K562 (cell line): ENCODE measurements around the gene GALK2. TPM values are rescaled to one million over a fixed set of nuclear protein-coding genes. Genes with fewer than 3 reads are reported as not detected.

Experiments
- CBFA2T2 ChIP-seq: fragments of 450-650 bp; conservative IDR thresholded peaks from 2 replicates; pipeline ENCODE4 v1.6.1; 2017; ENCODE audit warnings: mild to moderate bottlenecking
- MYC ChIP-seq, 2 experiments: fragments of 250-450 bp in 1 of 2; sonication (Bioruptor Pico) in 1 of 2; IDR thresholded peaks; 2 replicates each; pipeline versions ENCODE4 v1.5.1 to v1.6.1; 2012 to 2021; ENCODE audit warnings: low read depth in 2 of 2, borderline replicate concordance in 1 of 2, improper control_type of control experiment in 1 of 2, low read length in 1 of 2, mild to moderate bottlenecking in 1 of 2, moderate library complexity in 1 of 2
- NCOA6 ChIP-seq: fragments of 450-650 bp; IDR thresholded peaks from 2 replicates; pipeline ENCODE4 v1.6.1; 2017; ENCODE audit warnings: mild to moderate bottlenecking
- NFIC ChIP-seq: fragments of 450-650 bp; IDR thresholded peaks from 2 replicates; pipeline ENCODE4 v1.6.1; 2017; ENCODE audit warnings: mild to moderate bottlenecking, inconsistent platforms
- RBFOX2 ChIP-seq: fragments of 200-400 bp; formaldehyde crosslinking; IDR thresholded peaks from 2 replicates; pipeline ENCODE4 v1.6.1; 2017; ENCODE audit warnings: low read depth, mild to moderate bottlenecking, low read length, moderate library complexity
- U2AF1 ChIP-seq: fragments of 200-400 bp; formaldehyde crosslinking; optimal IDR thresholded peaks from 2 replicates; pipeline ENCODE3; 2017; ENCODE audit warnings: mild to moderate bottlenecking, low read depth, low read length, moderate library complexity
- polyA plus RNA-seq, 8 experiments: library from polyadenylated mRNA; depleted of rRNA in 4 of 8; stranded (reverse) in 5 of 8; unstranded in 3 of 8; fragments of >200 nt; fragmentation: Nextera tagmentation in 2 of 8; fragmentation: Illumina TruSeq in 1 of 8; extraction: Ambion mirVana in 2 of 8; extraction: Trizol in 1 of 8; gene quantifications; 2 replicates each; pipeline versions ENCODE4 v1.2.1 to v1.2.3, GENCODE V29; 2011 to 2014; ENCODE audit warnings: inconsistent platforms in 1 of 8, missing spikeins in 1 of 8
- total RNA-seq, 7 experiments: library from RNA; depleted of rRNA in 6 of 7; stranded (reverse); fragments of >200 nt in 6 of 7; fragmentation: Illumina TruSeq in 2 of 7; extraction: Trizol in 2 of 7; gene quantifications; 2 replicates each; pipeline versions ENCODE4 v1.2.1 to v1.2.3, GENCODE V29; 2011 to 2021; ENCODE audit warnings: low replicate concordance in 1 of 7
- TF ChIP-seq, protein P1 (sequence below): sonication (generic); formaldehyde crosslinking; IDR thresholded peaks from 2 replicates; pipeline ENCODE4 v1.8.0; 2022; ENCODE audit warnings: missing genetic modification reagents, mild to moderate bottlenecking, moderate library complexity, borderline replicate concordance
- TF ChIP-seq, protein P2 (sequence below): fragments of 150-350 bp; conservative IDR thresholded peaks from 2 replicates; pipeline ENCODE4 v1.6.1; 2014; ENCODE audit warnings: low read length
- TF ChIP-seq, protein P3 (sequence below), 2 experiments: fragments of 450-650 bp in 1 of 2; sonication (generic) in 1 of 2; formaldehyde crosslinking; conservative IDR thresholded peaks; 2 replicates each; pipeline versions ENCODE4 v1.4.0 to v1.8.1; 2020 to 2022; ENCODE audit warnings: mild to moderate bottlenecking in 1 of 2, missing genetic modification reagents in 1 of 2
- TF ChIP-seq, protein P4 (sequence below): sonication (generic); formaldehyde crosslinking; IDR thresholded peaks from 2 replicates; pipeline ENCODE4 v1.8.0; 2023; ENCODE audit warnings: missing genetic modification reagents, mild to moderate bottlenecking, borderline replicate concordance
- TF ChIP-seq, protein P5 (sequence below): fragments of 250-450 bp; sonication (Bioruptor Pico); IDR thresholded peaks from 2 replicates; pipeline ENCODE4 v1.8.0; 2021; ENCODE audit warnings: borderline replicate concordance, mild to moderate bottlenecking, moderate library complexity; ENCODE audit not compliant: poor library complexity, severe bottlenecking
- TF ChIP-seq, protein P6 (sequence below): fragments of 250-450 bp; sonication (Bioruptor Pico); IDR thresholded peaks from 2 replicates; pipeline ENCODE4 v1.5.0; 2021; ENCODE audit warnings: mild to moderate bottlenecking, borderline replicate concordance

Gene GALK2
- total and polyA plus RNA-seq, 9 of the 15 experiments (the other 6 are each of a cell fraction or from before 2014, with no cell fraction given) = 32.8 to 82.0 (median 54.4) TPM

DNA sequence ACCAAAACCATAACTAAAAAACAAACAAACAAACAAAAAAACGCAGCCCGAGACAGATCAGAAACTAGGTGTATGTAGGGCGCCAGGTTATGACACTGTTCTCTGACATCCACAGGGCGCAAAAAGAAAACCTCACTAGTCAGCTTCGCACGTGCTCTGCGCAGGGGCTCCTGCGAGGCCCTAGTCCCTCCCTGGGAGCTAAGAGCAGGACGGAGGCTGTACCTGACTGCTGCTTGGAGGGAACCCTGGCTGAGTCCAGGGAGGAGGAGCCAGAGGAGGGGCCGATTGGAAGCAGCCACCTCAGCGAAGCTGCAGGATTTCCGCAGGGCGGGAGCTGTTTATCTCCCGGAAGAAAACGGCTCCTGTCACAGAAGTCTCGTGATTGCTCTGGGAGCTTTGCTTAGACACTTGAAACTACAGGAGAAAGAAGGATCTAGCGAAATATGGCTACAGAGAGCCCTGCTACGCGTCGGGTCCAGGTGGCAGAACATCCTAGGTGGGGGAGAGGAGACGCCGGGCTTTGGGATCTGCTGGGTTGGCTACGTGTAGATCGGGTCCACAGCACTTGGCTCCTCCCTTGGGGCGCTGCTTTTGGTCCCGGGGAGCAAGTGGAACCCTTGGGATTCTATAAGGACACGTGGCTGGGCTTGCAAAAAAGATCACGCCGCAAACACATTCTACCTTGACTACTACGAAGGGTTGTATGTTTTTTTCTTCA is at the start of gene GALK2 (continued):
- no peak for TF ChIP-seq CBFA2T2
- TF ChIP-seq, protein P1, sequence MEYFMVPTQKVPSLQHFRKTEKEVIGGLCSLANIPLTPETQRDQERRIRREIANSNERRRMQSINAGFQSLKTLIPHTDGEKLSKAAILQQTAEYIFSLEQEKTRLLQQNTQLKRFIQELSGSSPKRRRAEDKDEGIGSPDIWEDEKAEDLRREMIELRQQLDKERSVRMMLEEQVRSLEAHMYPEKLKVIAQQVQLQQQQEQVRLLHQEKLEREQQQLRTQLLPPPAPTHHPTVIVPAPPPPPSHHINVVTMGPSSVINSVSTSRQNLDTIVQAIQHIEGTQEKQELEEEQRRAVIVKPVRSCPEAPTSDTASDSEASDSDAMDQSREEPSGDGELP = peak; percentile 87
- TF ChIP-seq, protein P2, sequence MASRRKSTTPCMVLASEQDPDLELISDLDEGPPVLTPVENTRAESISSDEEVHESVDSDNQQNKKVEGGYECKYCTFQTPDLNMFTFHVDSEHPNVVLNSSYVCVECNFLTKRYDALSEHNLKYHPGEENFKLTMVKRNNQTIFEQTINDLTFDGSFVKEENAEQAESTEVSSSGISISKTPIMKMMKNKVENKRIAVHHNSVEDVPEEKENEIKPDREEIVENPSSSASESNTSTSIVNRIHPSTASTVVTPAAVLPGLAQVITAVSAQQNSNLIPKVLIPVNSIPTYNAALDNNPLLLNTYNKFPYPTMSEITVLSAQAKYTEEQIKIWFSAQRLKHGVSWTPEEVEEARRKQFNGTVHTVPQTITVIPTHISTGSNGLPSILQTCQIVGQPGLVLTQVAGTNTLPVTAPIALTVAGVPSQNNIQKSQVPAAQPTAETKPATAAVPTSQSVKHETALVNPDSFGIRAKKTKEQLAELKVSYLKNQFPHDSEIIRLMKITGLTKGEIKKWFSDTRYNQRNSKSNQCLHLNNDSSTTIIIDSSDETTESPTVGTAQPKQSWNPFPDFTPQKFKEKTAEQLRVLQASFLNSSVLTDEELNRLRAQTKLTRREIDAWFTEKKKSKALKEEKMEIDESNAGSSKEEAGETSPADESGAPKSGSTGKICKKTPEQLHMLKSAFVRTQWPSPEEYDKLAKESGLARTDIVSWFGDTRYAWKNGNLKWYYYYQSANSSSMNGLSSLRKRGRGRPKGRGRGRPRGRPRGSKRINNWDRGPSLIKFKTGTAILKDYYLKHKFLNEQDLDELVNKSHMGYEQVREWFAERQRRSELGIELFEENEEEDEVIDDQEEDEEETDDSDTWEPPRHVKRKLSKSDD = no peak; the same call in 1 of the 2 replicates
- TF ChIP-seq, protein P3, sequence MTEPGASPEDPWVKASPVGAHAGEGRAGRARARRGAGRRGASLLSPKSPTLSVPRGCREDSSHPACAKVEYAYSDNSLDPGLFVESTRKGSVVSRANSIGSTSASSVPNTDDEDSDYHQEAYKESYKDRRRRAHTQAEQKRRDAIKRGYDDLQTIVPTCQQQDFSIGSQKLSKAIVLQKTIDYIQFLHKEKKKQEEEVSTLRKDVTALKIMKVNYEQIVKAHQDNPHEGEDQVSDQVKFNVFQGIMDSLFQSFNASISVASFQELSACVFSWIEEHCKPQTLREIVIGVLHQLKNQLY (CRISPR knock-in tag; conservative IDR thresholded peaks at IDR 0.05) = no peak
- TF ChIP-seq, protein P4, sequence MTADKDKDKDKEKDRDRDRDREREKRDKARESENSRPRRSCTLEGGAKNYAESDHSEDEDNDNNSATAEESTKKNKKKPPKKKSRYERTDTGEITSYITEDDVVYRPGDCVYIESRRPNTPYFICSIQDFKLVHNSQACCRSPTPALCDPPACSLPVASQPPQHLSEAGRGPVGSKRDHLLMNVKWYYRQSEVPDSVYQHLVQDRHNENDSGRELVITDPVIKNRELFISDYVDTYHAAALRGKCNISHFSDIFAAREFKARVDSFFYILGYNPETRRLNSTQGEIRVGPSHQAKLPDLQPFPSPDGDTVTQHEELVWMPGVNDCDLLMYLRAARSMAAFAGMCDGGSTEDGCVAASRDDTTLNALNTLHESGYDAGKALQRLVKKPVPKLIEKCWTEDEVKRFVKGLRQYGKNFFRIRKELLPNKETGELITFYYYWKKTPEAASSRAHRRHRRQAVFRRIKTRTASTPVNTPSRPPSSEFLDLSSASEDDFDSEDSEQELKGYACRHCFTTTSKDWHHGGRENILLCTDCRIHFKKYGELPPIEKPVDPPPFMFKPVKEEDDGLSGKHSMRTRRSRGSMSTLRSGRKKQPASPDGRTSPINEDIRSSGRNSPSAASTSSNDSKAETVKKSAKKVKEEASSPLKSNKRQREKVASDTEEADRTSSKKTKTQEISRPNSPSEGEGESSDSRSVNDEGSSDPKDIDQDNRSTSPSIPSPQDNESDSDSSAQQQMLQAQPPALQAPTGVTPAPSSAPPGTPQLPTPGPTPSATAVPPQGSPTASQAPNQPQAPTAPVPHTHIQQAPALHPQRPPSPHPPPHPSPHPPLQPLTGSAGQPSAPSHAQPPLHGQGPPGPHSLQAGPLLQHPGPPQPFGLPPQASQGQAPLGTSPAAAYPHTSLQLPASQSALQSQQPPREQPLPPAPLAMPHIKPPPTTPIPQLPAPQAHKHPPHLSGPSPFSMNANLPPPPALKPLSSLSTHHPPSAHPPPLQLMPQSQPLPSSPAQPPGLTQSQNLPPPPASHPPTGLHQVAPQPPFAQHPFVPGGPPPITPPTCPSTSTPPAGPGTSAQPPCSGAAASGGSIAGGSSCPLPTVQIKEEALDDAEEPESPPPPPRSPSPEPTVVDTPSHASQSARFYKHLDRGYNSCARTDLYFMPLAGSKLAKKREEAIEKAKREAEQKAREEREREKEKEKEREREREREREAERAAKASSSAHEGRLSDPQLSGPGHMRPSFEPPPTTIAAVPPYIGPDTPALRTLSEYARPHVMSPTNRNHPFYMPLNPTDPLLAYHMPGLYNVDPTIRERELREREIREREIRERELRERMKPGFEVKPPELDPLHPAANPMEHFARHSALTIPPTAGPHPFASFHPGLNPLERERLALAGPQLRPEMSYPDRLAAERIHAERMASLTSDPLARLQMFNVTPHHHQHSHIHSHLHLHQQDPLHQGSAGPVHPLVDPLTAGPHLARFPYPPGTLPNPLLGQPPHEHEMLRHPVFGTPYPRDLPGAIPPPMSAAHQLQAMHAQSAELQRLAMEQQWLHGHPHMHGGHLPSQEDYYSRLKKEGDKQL (CRISPR knock-in tag) = no peak
- TF ChIP-seq NFIC = no peak; the same call in 1 of the 2 replicates
- no peak for TF ChIP-seq NCOA6
- TF ChIP-seq, protein P5, sequence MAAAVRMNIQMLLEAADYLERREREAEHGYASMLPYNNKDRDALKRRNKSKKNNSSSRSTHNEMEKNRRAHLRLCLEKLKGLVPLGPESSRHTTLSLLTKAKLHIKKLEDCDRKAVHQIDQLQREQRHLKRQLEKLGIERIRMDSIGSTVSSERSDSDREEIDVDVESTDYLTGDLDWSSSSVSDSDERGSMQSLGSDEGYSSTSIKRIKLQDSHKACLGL (CRISPR knock-in tag) = peak; percentile 6
- peak; percentile 91 for TF ChIP-seq RBFOX2
- TF ChIP-seq, protein P6, sequence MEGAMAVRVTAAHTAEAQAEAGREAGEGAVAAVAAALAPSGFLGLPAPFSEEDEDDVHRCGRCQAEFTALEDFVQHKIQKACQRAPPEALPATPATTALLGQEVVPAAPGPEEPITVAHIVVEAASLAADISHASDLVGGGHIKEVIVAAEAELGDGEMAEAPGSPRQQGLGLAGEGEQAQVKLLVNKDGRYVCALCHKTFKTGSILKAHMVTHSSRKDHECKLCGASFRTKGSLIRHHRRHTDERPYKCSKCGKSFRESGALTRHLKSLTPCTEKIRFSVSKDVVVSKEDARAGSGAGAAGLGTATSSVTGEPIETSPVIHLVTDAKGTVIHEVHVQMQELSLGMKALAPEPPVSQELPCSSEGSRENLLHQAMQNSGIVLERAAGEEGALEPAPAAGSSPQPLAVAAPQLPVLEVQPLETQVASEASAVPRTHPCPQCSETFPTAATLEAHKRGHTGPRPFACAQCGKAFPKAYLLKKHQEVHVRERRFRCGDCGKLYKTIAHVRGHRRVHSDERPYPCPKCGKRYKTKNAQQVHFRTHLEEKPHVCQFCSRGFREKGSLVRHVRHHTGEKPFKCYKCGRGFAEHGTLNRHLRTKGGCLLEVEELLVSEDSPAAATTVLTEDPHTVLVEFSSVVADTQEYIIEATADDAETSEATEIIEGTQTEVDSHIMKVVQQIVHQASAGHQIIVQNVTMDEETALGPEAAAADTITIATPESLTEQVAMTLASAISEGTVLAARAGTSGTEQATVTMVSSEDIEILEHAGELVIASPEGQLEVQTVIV (CRISPR knock-in tag) = no peak
- TF ChIP-seq U2AF1 = no peak
- peak; percentile 99 for TF ChIP-seq MYC (IDR thresholded peaks at IDR 0.05; ENCODE audit: low read depth, low read length)
- no peak; the same call in 1 of the 2 replicates for TF ChIP-seq MYC (CRISPR knock-in tag; IDR thresholded peaks at IDR 0.05; ENCODE audit: borderline replicate concordance, low read depth)
